ENCODE results near the gene CENPC.

DNA sequence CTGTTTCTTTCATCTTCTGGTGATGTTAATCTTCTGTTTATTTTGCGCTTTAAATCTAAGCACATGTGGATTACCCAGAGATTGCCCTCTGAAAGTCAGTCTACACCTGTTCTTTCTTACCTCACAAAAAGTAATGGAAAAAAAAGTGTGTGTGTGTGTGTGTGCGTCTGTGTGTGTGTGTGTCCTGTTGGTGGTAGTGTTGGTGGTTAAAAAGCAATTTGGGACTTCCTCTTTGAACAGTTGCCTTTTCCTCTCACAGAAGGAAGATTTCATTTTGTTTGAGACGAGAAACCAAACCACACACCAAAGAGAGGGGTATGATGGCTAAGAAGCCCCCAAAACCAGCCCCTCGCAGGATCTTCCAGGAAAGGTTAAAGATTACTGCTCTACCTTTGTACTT lies 13.2 kb upstream of the CENPC start, which contains the start of gene STAP1:
- TF ChIP-seq POLR2A (IDR thresholded peaks at IDR 0.05), result no peak
- TF ChIP-seq, protein P1, sequence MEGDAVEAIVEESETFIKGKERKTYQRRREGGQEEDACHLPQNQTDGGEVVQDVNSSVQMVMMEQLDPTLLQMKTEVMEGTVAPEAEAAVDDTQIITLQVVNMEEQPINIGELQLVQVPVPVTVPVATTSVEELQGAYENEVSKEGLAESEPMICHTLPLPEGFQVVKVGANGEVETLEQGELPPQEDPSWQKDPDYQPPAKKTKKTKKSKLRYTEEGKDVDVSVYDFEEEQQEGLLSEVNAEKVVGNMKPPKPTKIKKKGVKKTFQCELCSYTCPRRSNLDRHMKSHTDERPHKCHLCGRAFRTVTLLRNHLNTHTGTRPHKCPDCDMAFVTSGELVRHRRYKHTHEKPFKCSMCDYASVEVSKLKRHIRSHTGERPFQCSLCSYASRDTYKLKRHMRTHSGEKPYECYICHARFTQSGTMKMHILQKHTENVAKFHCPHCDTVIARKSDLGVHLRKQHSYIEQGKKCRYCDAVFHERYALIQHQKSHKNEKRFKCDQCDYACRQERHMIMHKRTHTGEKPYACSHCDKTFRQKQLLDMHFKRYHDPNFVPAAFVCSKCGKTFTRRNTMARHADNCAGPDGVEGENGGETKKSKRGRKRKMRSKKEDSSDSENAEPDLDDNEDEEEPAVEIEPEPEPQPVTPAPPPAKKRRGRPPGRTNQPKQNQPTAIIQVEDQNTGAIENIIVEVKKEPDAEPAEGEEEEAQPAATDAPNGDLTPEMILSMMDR (IDR thresholded peaks at IDR 0.05), result no peak
- no peak for TF ChIP-seq EP300 (IDR thresholded peaks at IDR 0.05)

Data from tibial nerve (tissue), 4 donors.